ENCODE data around the gene LDAF1. TPM values are rescaled to one million over a fixed set of nuclear protein-coding genes. Genes with fewer than 3 reads are reported as not detected.

LDAF1 gene
- total and polyA plus RNA-seq, 2 donors (not counting 1 experiment from before 2014, with no cell fraction given) = 36.3 to 123 TPM

DNA sequence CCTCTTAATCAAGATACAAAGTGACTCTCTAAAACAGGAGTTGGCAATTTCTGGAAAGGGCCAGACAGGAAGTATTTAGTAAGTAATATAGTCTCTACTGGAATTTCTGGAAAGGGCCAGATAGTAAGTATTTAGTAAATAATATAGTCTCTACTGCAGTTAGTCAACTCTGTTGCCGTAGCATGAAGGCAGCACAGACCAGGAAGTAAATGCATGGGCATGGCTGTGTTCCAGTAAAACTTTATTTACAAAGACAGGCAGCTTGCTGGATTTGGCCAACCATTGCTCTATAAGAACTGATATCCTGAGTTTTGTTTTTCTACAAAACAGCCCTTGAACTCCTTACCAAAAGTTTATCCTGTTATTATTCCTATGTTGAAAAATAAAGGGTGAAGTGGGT is 16.9 kb downstream of the LDAF1 start:
- no peaks in the 10 kb centered on the region for H3K9me3 ChIP-seq (ENCODE audit: control insufficient read depth, insufficient read depth, low read depth, low read length)
- TF ChIP-seq, protein P1, sequence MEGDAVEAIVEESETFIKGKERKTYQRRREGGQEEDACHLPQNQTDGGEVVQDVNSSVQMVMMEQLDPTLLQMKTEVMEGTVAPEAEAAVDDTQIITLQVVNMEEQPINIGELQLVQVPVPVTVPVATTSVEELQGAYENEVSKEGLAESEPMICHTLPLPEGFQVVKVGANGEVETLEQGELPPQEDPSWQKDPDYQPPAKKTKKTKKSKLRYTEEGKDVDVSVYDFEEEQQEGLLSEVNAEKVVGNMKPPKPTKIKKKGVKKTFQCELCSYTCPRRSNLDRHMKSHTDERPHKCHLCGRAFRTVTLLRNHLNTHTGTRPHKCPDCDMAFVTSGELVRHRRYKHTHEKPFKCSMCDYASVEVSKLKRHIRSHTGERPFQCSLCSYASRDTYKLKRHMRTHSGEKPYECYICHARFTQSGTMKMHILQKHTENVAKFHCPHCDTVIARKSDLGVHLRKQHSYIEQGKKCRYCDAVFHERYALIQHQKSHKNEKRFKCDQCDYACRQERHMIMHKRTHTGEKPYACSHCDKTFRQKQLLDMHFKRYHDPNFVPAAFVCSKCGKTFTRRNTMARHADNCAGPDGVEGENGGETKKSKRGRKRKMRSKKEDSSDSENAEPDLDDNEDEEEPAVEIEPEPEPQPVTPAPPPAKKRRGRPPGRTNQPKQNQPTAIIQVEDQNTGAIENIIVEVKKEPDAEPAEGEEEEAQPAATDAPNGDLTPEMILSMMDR (conservative IDR thresholded peaks at IDR 0.05 in 1 of 2, IDR thresholded peaks at IDR 0.05 in 1 of 2; ENCODE audit: low read depth in 1 of 2, low read length in 2 of 2) = no peak
- TF ChIP-seq EZH2 (IDR thresholded peaks at IDR 0.05; ENCODE audit: low read length, missing control alignments) = no peak
- H3K27ac ChIP-seq (ENCODE audit: insufficient read depth, low read length) = no peak overlapping the region
- H3K79me2 ChIP-seq (ENCODE audit: control insufficient read depth, insufficient read depth, low read length) = no peaks in the 10 kb centered on the region
- H3K4me2 ChIP-seq (ENCODE audit: extremely low read depth, insufficient read depth, low read length) = no peak overlapping the region
- H3K9ac ChIP-seq (ENCODE audit: insufficient read depth, low read length) = no peak overlapping the region
- H3K4me3 ChIP-seq (replicated peaks in 1 of 4; ENCODE audit: control extremely low read depth in 1 of 4, insufficient read depth in 1 of 4, low read depth in 3 of 4, low read length in 4 of 4) = no peak overlapping the region
- H3K27me3 ChIP-seq (ENCODE audit: control insufficient read depth, insufficient read depth, low read length) = no peaks in the 10 kb centered on the region
- H2AFZ ChIP-seq (ENCODE audit: low read length) = no peak overlapping the region
- no peaks in the 10 kb centered on the region for H3K4me1 ChIP-seq (ENCODE audit: control insufficient read depth, extremely low read depth, insufficient read depth, low read length)
- peaks cover 2% of the 10 kb centered on the region for H3K36me3 ChIP-seq (ENCODE audit: control insufficient read depth, insufficient read depth, low read length)
- no peak for DNase-seq (ENCODE audit: low read depth in 2 of 2)
- no peaks in the 10 kb centered on the region for H4K20me1 ChIP-seq (ENCODE audit: control insufficient read depth, extremely low read depth, insufficient read depth, low read length)

DNA sequence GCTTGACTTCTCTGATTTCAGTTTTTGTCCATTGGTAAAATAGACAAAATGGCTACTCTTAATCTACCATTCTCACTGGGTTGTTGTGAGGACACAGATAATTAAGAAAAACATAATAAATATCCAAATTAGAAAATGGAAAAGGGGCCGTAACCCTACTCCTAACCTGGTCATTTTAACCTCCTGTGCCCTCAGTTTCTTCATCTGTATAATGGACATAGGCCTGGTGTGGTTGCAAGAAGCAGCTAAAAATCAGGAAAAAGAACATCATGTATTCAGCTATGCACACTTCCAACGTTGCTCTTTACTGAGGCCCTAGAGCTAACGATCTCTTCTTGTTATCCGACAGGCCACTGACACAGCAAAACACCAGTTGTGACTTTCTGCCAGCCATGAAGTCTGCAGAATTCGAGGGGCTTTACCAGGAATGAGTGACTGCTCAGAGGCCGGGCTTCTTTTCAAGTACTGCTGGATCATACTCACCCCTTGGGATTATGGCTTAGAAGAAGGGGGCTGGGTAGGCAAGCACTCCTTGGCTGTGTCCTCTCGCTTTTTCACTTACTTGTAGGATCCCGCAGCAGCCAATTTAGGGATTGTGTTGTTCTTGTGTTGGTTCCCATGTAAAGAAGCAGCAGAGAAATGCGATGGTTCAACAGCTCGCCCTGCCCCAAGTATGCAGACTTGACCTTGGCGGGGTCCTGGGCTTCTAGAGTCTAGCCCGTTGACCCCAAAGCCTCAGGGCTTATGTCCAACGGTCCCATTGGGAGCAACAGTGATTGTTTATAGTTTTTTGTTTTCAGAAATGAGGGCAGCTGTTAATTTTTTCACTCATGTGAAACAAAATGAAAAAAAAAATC is 20.9 kb downstream of the LDAF1 start:
- Histone ChIP-seq H3K9ac (ENCODE audit: insufficient read depth, low read length) (no peak overlapping the region), H3K4me1 (ENCODE audit: control insufficient read depth, extremely low read depth, insufficient read depth, low read length) (no peaks in the 10 kb centered on the region), H2AFZ (ENCODE audit: low read length) (no peak overlapping the region), H3K4me2 (ENCODE audit: extremely low read depth, insufficient read depth, low read length) (no peak overlapping the region), H3K27ac (ENCODE audit: insufficient read depth, low read length) (no peak overlapping the region), H4K20me1 (ENCODE audit: control insufficient read depth, extremely low read depth, insufficient read depth, low read length) (no peaks in the 10 kb centered on the region), H3K9me3 (ENCODE audit: control insufficient read depth, insufficient read depth, low read depth, low read length) (no peaks in the 10 kb centered on the region), H3K79me2 (ENCODE audit: control insufficient read depth, insufficient read depth, low read length) (no peaks in the 10 kb centered on the region), H3K36me3 (ENCODE audit: control insufficient read depth, insufficient read depth, low read length) (peaks cover 2% of the 10 kb centered on the region), H3K4me3 (replicated peaks in 1 of 4; ENCODE audit: control extremely low read depth in 1 of 4, insufficient read depth in 1 of 4, low read depth in 3 of 4, low read length in 4 of 4) (no peak overlapping the region), H3K27me3 (ENCODE audit: control insufficient read depth, insufficient read depth, low read length) (no peaks in the 10 kb centered on the region)
- DNase-seq (ENCODE audit: low read depth in 2 of 2) = no peak
- TF ChIP-seq, protein P1 (conservative IDR thresholded peaks at IDR 0.05 in 1 of 2, IDR thresholded peaks at IDR 0.05 in 1 of 2; ENCODE audit: low read depth in 1 of 2, low read length in 2 of 2) = no peak
- no peak for TF ChIP-seq EZH2 (IDR thresholded peaks at IDR 0.05; ENCODE audit: low read length, missing control alignments)

DNA sequence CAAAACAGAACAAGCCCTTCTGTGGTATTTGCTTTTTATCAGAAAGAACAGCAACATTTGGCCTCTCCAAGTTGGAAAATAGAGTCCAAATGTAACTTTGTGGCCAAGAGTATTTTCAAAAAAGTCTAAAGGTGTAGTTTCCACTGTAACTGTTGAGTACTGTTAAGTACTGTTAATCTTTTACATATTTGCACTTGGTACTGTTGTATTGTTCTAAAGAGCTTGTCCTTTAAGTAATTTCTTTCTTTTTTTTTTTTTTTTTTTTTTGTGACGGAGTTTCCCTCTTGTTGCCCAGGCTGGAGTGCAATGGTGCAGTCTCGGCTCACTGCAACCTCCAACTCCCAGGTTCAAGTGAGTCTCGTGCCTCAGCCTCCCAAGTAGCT is 21.5 kb downstream of the LDAF1 start:
- no peaks in the 10 kb centered on the region for H3K79me2 ChIP-seq (ENCODE audit: control insufficient read depth, insufficient read depth, low read length)

More for the DNA sequence above, 21.5 kb downstream of the LDAF1 start:
- H3K27ac ChIP-seq (ENCODE audit: insufficient read depth, low read length) = no peak overlapping the region
- H3K27me3 ChIP-seq (ENCODE audit: control insufficient read depth, insufficient read depth, low read length) = no peaks in the 10 kb centered on the region
- H3K9me3 ChIP-seq (ENCODE audit: control insufficient read depth, insufficient read depth, low read depth, low read length) = no peaks in the 10 kb centered on the region
- TF ChIP-seq EZH2 (IDR thresholded peaks at IDR 0.05; ENCODE audit: low read length, missing control alignments) = no peak
- TF ChIP-seq, protein P1 (conservative IDR thresholded peaks at IDR 0.05 in 1 of 2, IDR thresholded peaks at IDR 0.05 in 1 of 2; ENCODE audit: low read depth in 1 of 2, low read length in 2 of 2) = no peak
- DNase-seq (ENCODE audit: low read depth in 2 of 2) = no peak
- no peak overlapping the region for H2AFZ ChIP-seq (ENCODE audit: low read length)
- no peak overlapping the region for H3K9ac ChIP-seq (ENCODE audit: insufficient read depth, low read length)
- H3K4me2 ChIP-seq (ENCODE audit: extremely low read depth, insufficient read depth, low read length) = no peak overlapping the region
- no peak overlapping the region for H3K4me3 ChIP-seq (replicated peaks in 1 of 4; ENCODE audit: control extremely low read depth in 1 of 4, insufficient read depth in 1 of 4, low read depth in 3 of 4, low read length in 4 of 4)
- no peaks in the 10 kb centered on the region for H4K20me1 ChIP-seq (ENCODE audit: control insufficient read depth, extremely low read depth, insufficient read depth, low read length)
- peaks cover 2% of the 10 kb centered on the region for H3K36me3 ChIP-seq (ENCODE audit: control insufficient read depth, insufficient read depth, low read length)
- H3K4me1 ChIP-seq (ENCODE audit: control insufficient read depth, extremely low read depth, insufficient read depth, low read length) = no peaks in the 10 kb centered on the region
